ENCODE measurements around the gene CNIH3.

DNA sequence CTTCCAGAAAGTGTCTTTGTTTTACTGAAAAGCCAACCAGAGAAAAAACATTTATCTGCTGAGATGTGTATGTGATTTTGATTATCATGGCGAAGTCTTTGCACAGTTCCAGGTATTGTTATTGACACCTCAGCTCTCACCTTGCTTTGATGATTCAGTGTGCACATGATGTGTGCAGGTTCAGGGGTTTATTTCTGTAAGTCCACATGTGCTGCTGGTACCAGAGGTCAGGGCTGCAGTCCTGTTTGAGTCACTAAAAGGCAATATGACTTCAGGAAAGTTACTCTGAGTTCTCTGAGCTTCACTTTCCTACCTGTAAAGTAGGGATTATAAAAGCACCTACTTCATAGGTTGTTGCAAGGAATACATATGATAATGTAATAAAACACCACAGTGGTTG lies 97.1 kb downstream of the CNIH3 start:
- TF ChIP-seq CTCF (IDR thresholded peaks at IDR 0.05; ENCODE audit: low read depth, low read length, poor library complexity, severe bottlenecking) (no peak), EZH2phosphoT487 (IDR thresholded peaks at IDR 0.05; ENCODE audit: borderline replicate concordance, low read length) (no peak)
